Fibroblast of mammary gland (primary cell): ENCODE data around the gene ANKRD33.
A peak's percentile ranks its signal among the peaks of the same experiment; 100 is the strongest.

Experiments used
- DNase-seq: peaks from one replicate; pipeline ENCODE4 v3.0.0-alpha.2; 2010; ENCODE audit warnings: low read depth
- H3K4me3 ChIP-seq: 2 replicates; pipeline ENCODE4 v1.5.1; 2011; ENCODE audit warnings: low read depth, mild to moderate bottlenecking, low read length, moderate library complexity; ENCODE audit not compliant: control insufficient read depth
- CTCF ChIP-seq: conservative IDR thresholded peaks from 2 replicates; pipeline ENCODE4 v1.5.1; 2011; ENCODE audit warnings: low read depth, low read length, inconsistent platforms; ENCODE audit not compliant: control insufficient read depth, insufficient read depth

ANKRD33 gene, protein sequence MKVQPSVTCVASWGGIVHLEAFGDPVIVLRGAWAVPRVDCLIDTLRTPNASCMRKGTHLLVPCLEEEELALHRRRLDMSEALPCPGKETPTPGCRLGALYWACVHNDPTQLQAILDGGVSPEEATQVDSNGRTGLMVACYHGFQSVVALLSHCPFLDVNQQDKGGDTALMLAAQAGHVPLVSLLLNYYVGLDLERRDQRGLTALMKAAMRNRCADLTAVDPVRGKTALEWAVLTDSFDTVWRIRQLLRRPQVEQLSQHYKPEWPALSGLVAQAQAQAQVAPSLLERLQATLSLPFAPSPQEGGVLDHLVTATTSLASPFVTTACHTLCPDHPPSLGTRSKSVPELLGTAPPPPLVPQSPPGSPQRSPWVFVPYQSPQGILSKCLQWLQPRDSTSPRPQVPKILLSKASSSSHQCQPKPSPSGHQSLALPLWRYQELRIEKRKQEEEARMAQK

DNA sequence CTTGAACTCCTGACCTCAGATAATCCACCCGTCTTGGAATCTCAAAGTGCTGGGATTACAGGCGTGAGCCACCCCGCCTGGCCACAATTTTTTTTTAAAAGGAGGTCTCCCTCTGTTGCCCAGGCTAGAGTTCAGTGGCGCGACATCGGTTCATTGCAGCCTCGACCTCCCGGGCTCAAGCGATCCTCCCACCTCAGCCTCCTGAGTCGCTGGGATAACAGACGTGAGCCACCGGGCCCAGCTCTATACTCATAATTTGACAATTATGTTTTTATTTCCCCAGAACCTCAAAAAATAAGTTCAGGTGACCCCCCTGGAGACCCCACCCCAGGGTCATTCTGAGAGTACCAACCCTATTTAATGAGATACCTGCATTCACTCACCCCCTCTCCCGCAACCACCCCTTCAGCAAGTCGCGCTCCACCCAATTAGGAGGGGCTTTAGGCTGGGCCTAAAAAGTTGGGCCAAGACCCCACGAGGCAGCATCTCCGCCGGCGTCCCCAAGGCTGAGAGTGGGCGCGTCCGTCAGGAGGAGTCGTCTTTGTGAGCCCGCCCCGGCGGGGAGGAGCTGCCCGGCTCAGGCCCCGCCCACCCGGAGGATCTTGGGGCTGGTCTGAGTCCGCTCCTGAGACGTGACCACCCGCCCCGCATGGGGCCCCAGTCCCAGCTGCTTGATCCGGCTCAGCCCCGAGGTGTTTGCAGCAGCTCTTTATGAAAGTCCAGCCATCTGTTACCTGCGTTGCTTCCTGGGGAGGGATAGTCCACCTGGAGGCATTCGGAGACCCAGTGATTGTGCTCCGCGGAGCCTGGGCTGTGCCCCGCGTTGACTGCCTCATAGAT lies at the start of gene ANKRD33:
Gene ANKRD33, plus strand, starts transcription at position 628 of the 840 bp plus-strand sequence. Its CDS starts 84 bp downstream, at position 712.
- H3K4me3 ChIP-seq: no peak within 1 kb of the TSS
- peak; percentile 40 for DNase-seq
- no peak for TF ChIP-seq CTCF

GRCh38 chr12:51838762-51839161 lies 49.1 kb upstream of the ANKRD33 start:
- H3K4me3 ChIP-seq: no peak overlapping the region
- no peak for DNase-seq
- no peak for TF ChIP-seq CTCF

DNA sequence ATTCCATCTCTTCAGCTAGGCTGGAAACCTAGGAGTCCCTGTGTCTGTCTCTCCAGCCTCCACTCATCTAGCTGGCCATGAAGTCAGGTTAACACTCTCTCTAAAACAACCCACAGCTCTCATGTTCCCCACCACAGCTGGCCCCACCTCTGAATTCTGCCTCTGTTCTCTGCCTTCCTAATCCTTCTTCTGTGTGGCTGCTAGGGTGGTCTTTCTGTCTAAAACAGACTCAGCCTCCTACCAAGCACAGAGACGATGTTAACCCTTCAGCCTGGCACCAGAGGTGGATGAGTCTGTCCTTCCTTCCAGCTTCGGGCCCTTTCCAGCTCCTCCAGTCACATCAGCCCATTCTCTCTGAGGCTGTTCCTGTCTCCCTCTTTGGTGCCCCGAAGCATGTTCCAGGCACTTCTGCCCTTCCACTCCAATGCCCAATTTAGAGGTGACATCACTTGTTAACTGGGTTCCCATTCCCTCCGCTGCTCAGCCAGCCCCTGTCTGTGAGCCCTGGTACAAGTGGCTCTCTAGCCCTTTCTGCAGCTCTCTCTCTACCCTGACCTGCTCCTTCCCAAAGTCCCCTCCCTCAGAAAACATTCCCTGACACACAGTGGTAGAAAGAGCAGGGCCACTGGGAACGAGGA lies 48.5 kb upstream of the ANKRD33 start:
- DNase-seq: no peak
- no peak for TF ChIP-seq CTCF
- no peak overlapping the region for H3K4me3 ChIP-seq

- no peak for TF ChIP-seq CTCF
- no peak overlapping the region for H3K4me3 ChIP-seq
- no peak for DNase-seq
Observed at GRCh38 chr12:51840966-51841365, 46.9 kb upstream of the ANKRD33 start.

DNA sequence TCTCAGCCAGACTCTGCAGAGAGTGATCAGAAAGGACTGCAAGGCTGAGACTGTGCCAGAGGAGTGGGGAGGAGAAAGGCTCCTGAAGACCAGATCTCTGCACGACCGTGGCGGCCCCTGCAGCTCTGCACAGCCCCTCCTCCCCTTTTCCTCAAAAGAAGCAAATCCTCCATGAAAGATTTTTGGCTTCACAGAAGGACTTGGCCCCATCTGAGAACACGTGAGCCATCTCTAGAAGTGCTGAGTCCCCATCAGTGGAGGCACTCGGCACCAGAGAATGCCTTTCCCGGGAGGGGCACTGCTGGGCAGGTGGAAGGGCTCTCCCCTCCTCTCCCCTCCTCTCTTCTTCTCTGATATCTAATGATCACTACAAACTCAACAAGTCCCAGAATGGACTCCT lies 46.2 kb upstream of the ANKRD33 start:
- TF ChIP-seq CTCF: no peak
- DNase-seq: no peak
- no peak overlapping the region for H3K4me3 ChIP-seq

DNA sequence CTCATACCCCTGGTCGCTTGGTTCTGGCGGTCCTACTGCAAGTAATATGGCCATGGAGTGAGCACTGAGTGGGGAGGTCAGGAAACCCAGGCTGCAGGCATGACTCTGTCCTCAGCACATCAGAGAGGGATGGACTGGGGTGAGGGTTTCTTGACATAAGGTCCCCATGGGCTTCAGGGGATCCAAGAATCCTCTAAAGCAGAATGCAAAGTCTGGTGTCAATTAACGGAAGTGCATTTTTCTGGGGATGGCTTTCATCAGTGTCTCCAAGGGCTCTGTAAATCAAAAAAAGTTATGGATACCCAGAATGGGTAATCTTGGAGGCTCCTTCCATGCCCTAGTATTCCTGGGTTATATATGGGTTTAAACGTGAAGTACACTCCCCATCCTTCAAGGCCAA lies 43.0 kb upstream of the ANKRD33 start:
- TF ChIP-seq CTCF: no peak
- H3K4me3 ChIP-seq: no peak overlapping the region
- no peak for DNase-seq
